Testis (tissue), 3 donors: ENCODE data around the gene MMP25. TPM values are rescaled to one million over a fixed set of nuclear protein-coding genes. Genes with fewer than 3 reads are reported as not detected.

Source experiments
- DNase-seq: peaks from one replicate; pipeline ENCODE4 v3.0.0-alpha.2; 2019
- H3K27ac ChIP-seq, 2 donors: fragments of 200-600 bp; sonication (generic); one replicate each; pipeline ENCODE4 v1.5.1; 2019
- H3K27me3 ChIP-seq: fragments of 200-600 bp; sonication (generic); one replicate; pipeline ENCODE4 v1.5.1; 2019
- H3K36me3 ChIP-seq: fragments of 200-600 bp; sonication (generic); one replicate; pipeline ENCODE4 v1.5.1; 2017; ENCODE audit warnings: low read depth; ENCODE audit errors: missing control alignments
- H3K4me1 ChIP-seq: fragments of 200-600 bp; sonication (generic); one replicate; pipeline ENCODE4 v1.5.1; 2019
- H3K4me3 ChIP-seq, 2 donors: fragments of 200-600 bp; sonication (generic); one replicate each; pipeline ENCODE4 v1.5.1; 2017 to 2019
- H3K9me3 ChIP-seq: fragments of 200-600 bp; sonication (generic); one replicate; pipeline ENCODE4 v1.5.1; 2017
- POLR2A ChIP-seq: fragments of 450-650 bp; IDR thresholded peaks from one replicate; pipeline ENCODE4 v1.6.1; 2017; ENCODE audit warnings: antibody characterized with exemption, mild to moderate bottlenecking, moderate library complexity
- WGBS, 2 donors: methylation state at CpG; one replicate each; pipeline ENCODE4 v1.1.5; 2018; 5-methylcytosine and 5-hydroxymethylcytosine counted together
- intact Hi-C: fragments of 100-400 bp; cut with DNase I; formaldehyde crosslinking; loops from one replicate; pipeline ENCODE4 v1.15.1; 2023; ENCODE audit warnings: low total_unique reads
- polyA plus RNA-seq: library from polyadenylated mRNA; stranded (reverse); fragments of 350-450 nt; fragmentation: Illumina TruSeq; extraction: RNeasy Lipid Tissue Mini Kit (QIAGEN cat#74804); gene quantifications from one replicate; pipeline ENCODE4 v1.2.3, GENCODE V29; 2014; ENCODE audit warnings: low read depth, low replicate concordance; ENCODE audit not compliant: insufficient read depth
- total RNA-seq, 2 donors: library from RNA; depleted of rRNA; stranded (reverse); fragments of >200 nt; gene quantifications; one replicate each; pipeline ENCODE4 v1.2.3, GENCODE V29; 2016
- TF ChIP-seq, protein P1 (sequence below), 3 experiments: fragments of 450-650 bp in 2 of 3; fragments of 200-600 bp in 1 of 3; sonication (generic) in 1 of 3; IDR thresholded peaks; one replicate each; pipeline ENCODE4 v1.5.1; 2016 to 2019; ENCODE audit warnings: antibody characterized with exemption in 3 of 3, mild to moderate bottlenecking in 2 of 3, moderate library complexity in 1 of 3

The MMP25 gene
- total and polyA plus RNA-seq, 3 donors from 2014 or later: 0.53 to 1.5 (median 0.62) TPM

DNA sequence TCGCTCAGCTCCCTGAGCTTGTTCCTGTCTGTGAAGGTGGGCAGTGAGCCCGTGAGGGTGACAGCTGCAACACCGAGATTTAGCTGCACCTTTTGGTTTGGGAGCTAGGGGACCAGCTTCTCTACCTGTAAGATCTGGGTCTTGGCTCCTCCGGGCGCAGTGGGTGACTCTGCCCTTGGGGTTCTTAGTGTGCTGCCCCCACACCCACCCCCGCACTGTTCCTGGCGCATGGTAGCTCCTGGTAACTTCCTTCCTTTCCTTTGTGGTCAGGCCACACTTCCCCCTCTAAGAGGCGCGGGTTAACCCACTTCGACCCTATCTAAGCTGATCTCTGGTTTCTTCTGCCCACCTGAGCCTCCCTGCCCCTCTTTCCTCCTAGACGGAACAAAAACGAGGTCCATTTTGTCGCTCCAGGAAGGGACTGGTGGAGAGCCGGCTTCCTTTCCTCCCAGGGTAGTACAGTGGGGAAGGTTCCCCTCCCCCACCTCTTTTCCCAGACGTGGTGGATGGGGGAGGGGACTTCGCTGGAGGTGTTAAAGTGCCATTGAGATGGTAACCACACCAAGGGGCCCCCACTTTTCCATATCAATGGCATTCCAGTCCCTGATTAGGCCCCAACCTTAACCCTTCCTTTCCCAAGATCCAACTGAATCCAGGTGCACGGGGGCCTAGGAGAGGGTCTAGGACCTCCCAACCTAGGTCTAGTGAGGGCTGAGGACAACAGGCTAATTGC, 38.2 kb upstream of the MMP25 start:
- Histone ChIP-seq H3K4me3 (no peak overlapping the region), H3K4me1 (peaks cover 4% of the 10 kb centered on the region), H3K27me3 (no peaks in the 10 kb centered on the region), H3K9me3 (no peaks in the 10 kb centered on the region), H3K36me3 (no peaks in the 10 kb centered on the region), H3K27ac (no peak overlapping the region)
- no peak for DNase-seq
- intact Hi-C loops: no loop called here
- WGBS, 2 donors: 43 to 55% methylated on average over 14 to 17 of the region's 17 CpGs
- TF ChIP-seq POLR2A: no peak
- TF ChIP-seq, protein P1, sequence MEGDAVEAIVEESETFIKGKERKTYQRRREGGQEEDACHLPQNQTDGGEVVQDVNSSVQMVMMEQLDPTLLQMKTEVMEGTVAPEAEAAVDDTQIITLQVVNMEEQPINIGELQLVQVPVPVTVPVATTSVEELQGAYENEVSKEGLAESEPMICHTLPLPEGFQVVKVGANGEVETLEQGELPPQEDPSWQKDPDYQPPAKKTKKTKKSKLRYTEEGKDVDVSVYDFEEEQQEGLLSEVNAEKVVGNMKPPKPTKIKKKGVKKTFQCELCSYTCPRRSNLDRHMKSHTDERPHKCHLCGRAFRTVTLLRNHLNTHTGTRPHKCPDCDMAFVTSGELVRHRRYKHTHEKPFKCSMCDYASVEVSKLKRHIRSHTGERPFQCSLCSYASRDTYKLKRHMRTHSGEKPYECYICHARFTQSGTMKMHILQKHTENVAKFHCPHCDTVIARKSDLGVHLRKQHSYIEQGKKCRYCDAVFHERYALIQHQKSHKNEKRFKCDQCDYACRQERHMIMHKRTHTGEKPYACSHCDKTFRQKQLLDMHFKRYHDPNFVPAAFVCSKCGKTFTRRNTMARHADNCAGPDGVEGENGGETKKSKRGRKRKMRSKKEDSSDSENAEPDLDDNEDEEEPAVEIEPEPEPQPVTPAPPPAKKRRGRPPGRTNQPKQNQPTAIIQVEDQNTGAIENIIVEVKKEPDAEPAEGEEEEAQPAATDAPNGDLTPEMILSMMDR (IDR thresholded peaks at IDR 0.05): no peak

GRCh38 chr16:3008690-3009037, 37.7 kb upstream of the MMP25 start:
- Histone ChIP-seq H3K9me3 (no peaks in the 10 kb centered on the region), H3K4me1 (peaks cover 4% of the 10 kb centered on the region), H3K4me3 (no peak overlapping the region), H3K27me3 (no peaks in the 10 kb centered on the region), H3K36me3 (no peaks in the 10 kb centered on the region), H3K27ac (no peak overlapping the region)
- intact Hi-C loops: no loop called here
- TF ChIP-seq, protein P1 (IDR thresholded peaks at IDR 0.05): no peak
- TF ChIP-seq POLR2A: no peak
- 57 to 59% methylated on average over 4 of the region's 4 CpGs for WGBS, 2 donors
- DNase-seq: no peak

GRCh38 chr16:3009568-3010390, 36.6 kb upstream of the MMP25 start:
- WGBS, 2 donors: 58 to 72% methylated on average over 15 to 21 of the region's 21 CpGs
- DNase-seq: no peak
- peaks cover 3% of the 10 kb centered on the region for H3K4me1 ChIP-seq
- no peak for TF ChIP-seq POLR2A
- TF ChIP-seq, protein P1 (IDR thresholded peaks at IDR 0.05): no peak
- no peak overlapping the region for H3K27ac ChIP-seq
- H3K4me3 ChIP-seq: no peak overlapping the region
- H3K9me3 ChIP-seq: no peaks in the 10 kb centered on the region
- intact Hi-C loops: no loop called here
- H3K36me3 ChIP-seq: no peaks in the 10 kb centered on the region
- H3K27me3 ChIP-seq: no peaks in the 10 kb centered on the region

DNA sequence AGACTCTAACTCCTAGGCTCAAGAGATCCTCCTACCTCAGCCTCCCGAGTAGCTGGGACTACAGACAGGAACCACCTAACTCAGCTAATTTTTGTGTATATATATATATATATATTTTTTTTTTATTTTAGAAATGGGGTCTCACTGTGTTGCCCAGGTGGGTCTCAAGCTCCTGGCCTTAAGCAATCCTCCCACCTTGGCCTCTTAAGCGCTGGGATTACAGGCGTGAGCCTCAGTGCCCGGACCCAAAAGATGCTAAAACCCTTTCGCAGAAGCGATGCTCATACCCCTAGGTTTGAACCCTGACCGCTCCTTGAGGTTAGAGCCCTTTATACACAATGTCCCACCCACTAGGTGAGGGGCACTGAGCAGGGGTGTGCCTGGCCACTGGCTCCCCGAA, 35.9 kb upstream of the MMP25 start:
- TF ChIP-seq POLR2A: no peak
- TF ChIP-seq, protein P1 (IDR thresholded peaks at IDR 0.05): no peak
- Histone ChIP-seq H3K27me3 (no peaks in the 10 kb centered on the region), H3K4me3 (no peak overlapping the region), H3K27ac (no peak overlapping the region), H3K36me3 (no peaks in the 10 kb centered on the region), H3K9me3 (no peaks in the 10 kb centered on the region), H3K4me1 (no peaks in the 10 kb centered on the region)
- intact Hi-C loops: no loop called here
- no peak for DNase-seq
- WGBS, 2 donors: 91% methylated on average over 7 to 8 of the region's 8 CpGs
